ENCODE results near the gene UBE3C.
"Not testable (repeated sequence)": the region's sequence is repeated elsewhere in the genome, so short reads cannot be mapped to it uniquely, and the experiment has no call there.

The UBE3C gene

DNA sequence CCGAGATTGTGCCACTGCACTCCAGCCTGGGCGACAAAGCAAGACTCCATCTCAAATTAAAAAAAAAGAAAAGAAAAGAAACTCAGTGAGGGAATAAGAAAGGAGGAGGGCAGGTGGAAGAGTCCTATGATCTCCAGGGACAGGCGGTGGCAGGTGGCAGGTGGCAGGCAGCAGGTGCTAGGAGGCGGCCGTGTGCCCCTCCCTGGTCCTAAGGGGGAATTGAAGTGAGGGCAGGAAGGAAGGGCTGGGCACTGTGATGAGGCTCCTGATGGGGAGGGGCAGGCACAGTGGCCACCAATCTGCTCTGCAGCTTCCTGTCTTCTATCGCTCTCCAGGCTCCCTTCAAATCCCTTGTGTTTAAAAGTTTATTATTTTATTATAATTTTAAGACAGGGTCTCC, 41.2 kb upstream of the UBE3C start:
- no peak overlapping the region for H2BK120ac ChIP-seq (ENCODE audit: low read depth, low read length)
- no peak overlapping the region for H3K4ac ChIP-seq (ENCODE audit: low read depth, low read length)
- no CpG with 5 or more reads among the region's 6 CpGs for WGBS (ENCODE audit: extremely low coverage, insufficient coverage, low lambda C conversion rate)
- H3K4me1 ChIP-seq (ENCODE audit: control insufficient read depth, low read depth, low read length), result no peaks in the 10 kb centered on the region
- no peak overlapping the region for H4K5ac ChIP-seq (ENCODE audit: low read length)
- H3K4me2 ChIP-seq (ENCODE audit: low read length), result no peak overlapping the region
- no peak overlapping the region for H2AK5ac ChIP-seq (ENCODE audit: low read length)
- no peak overlapping the region for H3K18ac ChIP-seq (ENCODE audit: low read length)
- H3K36me3 ChIP-seq (ENCODE audit: control insufficient read depth, insufficient read depth, low read length), result no peaks in the 10 kb centered on the region
- H3K56ac ChIP-seq (ENCODE audit: low read length), result no peak overlapping the region
- no peak overlapping the region for H3K23ac ChIP-seq (ENCODE audit: low read length)
- DNase-seq, result no peak
- H3K79me1 ChIP-seq (ENCODE audit: low read length), result no peaks in the 10 kb centered on the region
- H3K79me2 ChIP-seq (ENCODE audit: control insufficient read depth, insufficient read depth, low read length), result no peaks in the 10 kb centered on the region
- H4K8ac ChIP-seq (ENCODE audit: low read depth, low read length), result no peak overlapping the region
- no peaks in the 10 kb centered on the region for H3K27me3 ChIP-seq (ENCODE audit: insufficient read depth, low read length, poor library complexity)
- H3K9ac ChIP-seq (ENCODE audit: low read length), result no peak overlapping the region
- no peak overlapping the region for H3K27ac ChIP-seq (ENCODE audit: low read depth, low read length)
- no peak overlapping the region for H2BK15ac ChIP-seq (replicated peaks; ENCODE audit: low read depth)
- H3K4me3 ChIP-seq (ENCODE audit: low read length), result no peak overlapping the region
- no peak overlapping the region for H2BK5ac ChIP-seq (ENCODE audit: low read length)

DNA sequence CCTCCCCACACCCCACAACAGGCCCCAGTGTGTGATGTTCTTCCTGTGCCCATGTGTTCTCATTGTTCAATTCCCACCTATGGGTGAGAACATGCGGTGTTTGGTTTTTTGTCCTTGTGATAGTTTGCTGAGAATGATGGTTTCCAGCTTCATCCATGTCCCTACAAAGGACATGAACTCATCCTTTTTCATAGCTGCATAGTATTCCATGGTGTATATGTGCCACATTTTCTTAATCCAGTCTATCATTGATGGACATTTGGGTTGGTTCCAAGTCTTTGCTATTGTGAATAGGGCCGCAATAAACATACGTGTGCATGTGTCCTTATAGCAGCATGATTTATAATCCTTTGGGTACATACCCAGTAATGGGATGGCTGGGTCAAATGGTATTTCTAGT, 38.7 kb upstream of the UBE3C start:
- H2AK5ac ChIP-seq (ENCODE audit: low read length); H4K5ac ChIP-seq (ENCODE audit: low read length); H2BK5ac ChIP-seq (ENCODE audit: low read length); H3K4me2 ChIP-seq (ENCODE audit: low read length); H3K4me1 ChIP-seq (ENCODE audit: control insufficient read depth, low read depth, low read length); H3K4me3 ChIP-seq (ENCODE audit: low read length); H2BK15ac ChIP-seq (replicated peaks; ENCODE audit: low read depth); H3K27ac ChIP-seq (ENCODE audit: low read depth, low read length); DNase-seq; H3K79me1 ChIP-seq (ENCODE audit: low read length); H3K4ac ChIP-seq (ENCODE audit: low read depth, low read length); H3K27me3 ChIP-seq (ENCODE audit: insufficient read depth, low read length, poor library complexity); H2BK120ac ChIP-seq (ENCODE audit: low read depth, low read length); H3K23ac ChIP-seq (ENCODE audit: low read length); H3K9ac ChIP-seq (ENCODE audit: low read length); H3K79me2 ChIP-seq (ENCODE audit: control insufficient read depth, insufficient read depth, low read length); H4K8ac ChIP-seq (ENCODE audit: low read depth, low read length); H3K36me3 ChIP-seq (ENCODE audit: control insufficient read depth, insufficient read depth, low read length); H3K56ac ChIP-seq (ENCODE audit: low read length); H3K18ac ChIP-seq (ENCODE audit: low read length): not testable (repeated sequence)
- no CpG with 5 or more reads among the region's 3 CpGs for WGBS (ENCODE audit: extremely low coverage, insufficient coverage, low lambda C conversion rate)

- DNase-seq; H2BK120ac ChIP-seq (ENCODE audit: low read depth, low read length); H3K27ac ChIP-seq (ENCODE audit: low read depth, low read length); H3K4ac ChIP-seq (ENCODE audit: low read depth, low read length); H3K9ac ChIP-seq (ENCODE audit: low read length); H3K27me3 ChIP-seq (ENCODE audit: insufficient read depth, low read length, poor library complexity); H3K18ac ChIP-seq (ENCODE audit: low read length); H3K79me2 ChIP-seq (ENCODE audit: control insufficient read depth, insufficient read depth, low read length); H4K5ac ChIP-seq (ENCODE audit: low read length); H3K36me3 ChIP-seq (ENCODE audit: control insufficient read depth, insufficient read depth, low read length); H3K4me1 ChIP-seq (ENCODE audit: control insufficient read depth, low read depth, low read length); H3K4me3 ChIP-seq (ENCODE audit: low read length); H3K4me2 ChIP-seq (ENCODE audit: low read length); H2AK5ac ChIP-seq (ENCODE audit: low read length); H3K23ac ChIP-seq (ENCODE audit: low read length); H4K8ac ChIP-seq (ENCODE audit: low read depth, low read length); H2BK5ac ChIP-seq (ENCODE audit: low read length); H3K79me1 ChIP-seq (ENCODE audit: low read length); H3K56ac ChIP-seq (ENCODE audit: low read length); H2BK15ac ChIP-seq (replicated peaks; ENCODE audit: low read depth): not testable (repeated sequence)
- WGBS (ENCODE audit: extremely low coverage, insufficient coverage, low lambda C conversion rate), result no CpG with 5 or more reads among the region's 2 CpGs
Measured at GRCh38 chr7:157103641-157104040, 35.1 kb upstream of the UBE3C start.

- Histone ChIP-seq H3K79me2 (ENCODE audit: control insufficient read depth, insufficient read depth, low read length) (no peaks in the 10 kb centered on the region), H2BK120ac (ENCODE audit: low read depth, low read length) (no peak overlapping the region), H3K79me1 (ENCODE audit: low read length) (no peaks in the 10 kb centered on the region), H3K56ac (ENCODE audit: low read length) (no peak overlapping the region), H3K27ac (ENCODE audit: low read depth, low read length) (no peak overlapping the region), H3K4me1 (ENCODE audit: control insufficient read depth, low read depth, low read length) (no peaks in the 10 kb centered on the region), H2AK5ac (ENCODE audit: low read length) (no peak overlapping the region), H3K18ac (ENCODE audit: low read length) (no peak overlapping the region), H3K4ac (ENCODE audit: low read depth, low read length) (no peak overlapping the region), H3K27me3 (ENCODE audit: insufficient read depth, low read length, poor library complexity) (no peaks in the 10 kb centered on the region), H3K36me3 (ENCODE audit: control insufficient read depth, insufficient read depth, low read length) (no peaks in the 10 kb centered on the region), H4K5ac (ENCODE audit: low read length) (no peak overlapping the region), H3K23ac (ENCODE audit: low read length) (no peak overlapping the region), H4K8ac (ENCODE audit: low read depth, low read length) (no peak overlapping the region), H2BK15ac (replicated peaks; ENCODE audit: low read depth) (no peak overlapping the region), H3K4me3 (ENCODE audit: low read length) (no peak overlapping the region), H2BK5ac (ENCODE audit: low read length) (no peak overlapping the region), H3K4me2 (ENCODE audit: low read length) (no peak overlapping the region), H3K9ac (ENCODE audit: low read length) (no peak overlapping the region)
- WGBS (ENCODE audit: extremely low coverage, insufficient coverage, low lambda C conversion rate), result no CpG with 5 or more reads among the region's 9 CpGs
- DNase-seq, result no peak
Measured at GRCh38 chr7:157111311-157111710, 27.4 kb upstream of the UBE3C start.

DNA sequence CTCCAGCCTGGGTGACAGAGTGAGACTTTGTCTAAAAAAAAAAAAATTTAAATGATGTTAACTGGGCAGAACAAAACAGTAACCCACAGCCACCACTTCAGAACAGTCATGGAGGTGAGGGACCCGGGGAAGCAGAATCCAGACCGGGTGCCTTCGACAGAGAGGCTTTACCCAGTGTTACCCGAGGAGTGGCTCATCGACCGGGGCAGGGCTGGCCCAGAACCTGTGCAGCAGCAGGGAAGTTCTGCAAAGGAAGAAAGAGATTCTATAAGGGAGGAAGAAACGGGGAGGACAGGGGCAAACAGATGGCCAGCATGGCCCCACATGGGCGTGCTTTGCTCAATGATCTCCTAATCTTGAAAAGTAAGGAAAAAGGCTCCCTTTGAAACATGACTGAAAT, 26.0 kb upstream of the UBE3C start:
- H3K36me3 ChIP-seq (ENCODE audit: control insufficient read depth, insufficient read depth, low read length), result no peaks in the 10 kb centered on the region
- no peak overlapping the region for H2BK5ac ChIP-seq (ENCODE audit: low read length)
- no peak overlapping the region for H4K5ac ChIP-seq (ENCODE audit: low read length)
- H3K4me2 ChIP-seq (ENCODE audit: low read length), result no peak overlapping the region
- H3K56ac ChIP-seq (ENCODE audit: low read length), result no peak overlapping the region
- no peak overlapping the region for H3K27ac ChIP-seq (ENCODE audit: low read depth, low read length)
- no peak for DNase-seq
- H3K79me1 ChIP-seq (ENCODE audit: low read length), result no peaks in the 10 kb centered on the region
- no peak overlapping the region for H2AK5ac ChIP-seq (ENCODE audit: low read length)
- H3K27me3 ChIP-seq (ENCODE audit: insufficient read depth, low read length, poor library complexity), result no peaks in the 10 kb centered on the region
- no CpG with 5 or more reads among the region's 8 CpGs for WGBS (ENCODE audit: extremely low coverage, insufficient coverage, low lambda C conversion rate)
- no peak overlapping the region for H2BK15ac ChIP-seq (replicated peaks; ENCODE audit: low read depth)
- H3K79me2 ChIP-seq (ENCODE audit: control insufficient read depth, insufficient read depth, low read length), result no peaks in the 10 kb centered on the region
- H3K9ac ChIP-seq (ENCODE audit: low read length), result no peak overlapping the region
- no peak overlapping the region for H3K4ac ChIP-seq (ENCODE audit: low read depth, low read length)
- H4K8ac ChIP-seq (ENCODE audit: low read depth, low read length), result no peak overlapping the region
- H2BK120ac ChIP-seq (ENCODE audit: low read depth, low read length), result no peak overlapping the region
- H3K18ac ChIP-seq (ENCODE audit: low read length), result no peak overlapping the region
- H3K23ac ChIP-seq (ENCODE audit: low read length), result no peak overlapping the region
- no peak overlapping the region for H3K4me3 ChIP-seq (ENCODE audit: low read length)
- no peaks in the 10 kb centered on the region for H3K4me1 ChIP-seq (ENCODE audit: control insufficient read depth, low read depth, low read length)

DNA sequence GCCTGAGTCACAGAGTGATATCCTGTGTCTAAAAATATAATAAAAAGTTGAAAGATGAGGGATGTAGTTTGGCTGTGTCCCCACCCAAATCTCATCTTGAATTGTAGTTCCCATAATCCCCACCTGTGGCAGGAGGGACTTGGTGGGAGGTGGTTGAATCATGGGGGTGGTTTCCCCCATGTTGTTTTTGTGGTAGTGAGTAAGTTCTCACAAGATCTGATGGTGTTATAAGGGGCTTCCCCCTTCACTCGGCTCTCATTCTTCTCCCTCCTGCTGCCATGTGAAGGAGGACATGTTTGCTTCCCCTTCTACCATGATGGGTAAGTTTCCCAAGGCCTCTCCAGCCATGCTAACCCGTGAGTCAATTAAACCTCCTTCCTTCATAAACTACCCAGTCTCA, 25.1 kb upstream of the UBE3C start:
- no peak overlapping the region for H2BK15ac ChIP-seq (replicated peaks; ENCODE audit: low read depth)
- H3K23ac ChIP-seq (ENCODE audit: low read length), result no peak overlapping the region
- no peak overlapping the region for H4K8ac ChIP-seq (ENCODE audit: low read depth, low read length)
- H2AK5ac ChIP-seq (ENCODE audit: low read length), result no peak overlapping the region
- no peak for DNase-seq
- H3K27me3 ChIP-seq (ENCODE audit: insufficient read depth, low read length, poor library complexity), result no peaks in the 10 kb centered on the region
- no peak overlapping the region for H3K27ac ChIP-seq (ENCODE audit: low read depth, low read length)
- H3K4ac ChIP-seq (ENCODE audit: low read depth, low read length), result no peak overlapping the region
- H2BK5ac ChIP-seq (ENCODE audit: low read length), result no peak overlapping the region
- H3K4me2 ChIP-seq (ENCODE audit: low read length), result no peak overlapping the region
- H3K79me2 ChIP-seq (ENCODE audit: control insufficient read depth, insufficient read depth, low read length), result no peaks in the 10 kb centered on the region
- no peak overlapping the region for H4K5ac ChIP-seq (ENCODE audit: low read length)
- no peaks in the 10 kb centered on the region for H3K79me1 ChIP-seq (ENCODE audit: low read length)
- no peak overlapping the region for H2BK120ac ChIP-seq (ENCODE audit: low read depth, low read length)
- H3K9ac ChIP-seq (ENCODE audit: low read length), result no peak overlapping the region
- H3K4me1 ChIP-seq (ENCODE audit: control insufficient read depth, low read depth, low read length), result no peaks in the 10 kb centered on the region
- H3K4me3 ChIP-seq (ENCODE audit: low read length), result no peak overlapping the region
- no peak overlapping the region for H3K18ac ChIP-seq (ENCODE audit: low read length)
- H3K56ac ChIP-seq (ENCODE audit: low read length), result no peak overlapping the region
- no peaks in the 10 kb centered on the region for H3K36me3 ChIP-seq (ENCODE audit: control insufficient read depth, insufficient read depth, low read length)
- WGBS (ENCODE audit: extremely low coverage, insufficient coverage, low lambda C conversion rate), result no CpG with 5 or more reads among the region's 2 CpGs

Measured in mesendoderm (in vitro differentiated cells).